Transverse colon (tissue), 4 donors: ENCODE measurements around the gene IGSF3. TPM values are rescaled to one million over a fixed set of nuclear protein-coding genes. Genes with fewer than 3 reads are reported as not detected.
A peak's percentile ranks its signal among the peaks of the same experiment; 100 is the strongest.

Source experiments
- DNase-seq: peaks from one replicate; pipeline ENCODE4 v3.0.0-alpha.2; 2019
- H3K27ac ChIP-seq, 4 donors: fragments of 200-600 bp; sonication (generic); 2 replicates each; pipeline ENCODE4 v1.5.1; 2016 to 2018; ENCODE audit warnings: inconsistent platforms in 4 of 4
- H3K27me3 ChIP-seq: fragments of 200-600 bp; sonication (generic); 2 replicates; pipeline ENCODE4 v1.5.1; 2017; ENCODE audit warnings: inconsistent platforms
- H3K36me3 ChIP-seq, 4 donors: fragments of 200-600 bp; sonication (generic); 2 replicates each; pipeline ENCODE4 v1.5.1; 2017 to 2019; ENCODE audit warnings: inconsistent platforms in 4 of 4
- H3K4me1 ChIP-seq, 4 donors: fragments of 200-600 bp; sonication (generic); 2 replicates each; pipeline ENCODE4 v1.5.1; 2017 to 2020; ENCODE audit warnings: inconsistent platforms in 4 of 4
- H3K4me3 ChIP-seq, 4 donors: fragments of 200-600 bp; sonication (generic); 1 replicate in 1 of 4; 2 replicates in 3 of 4; pipeline versions ENCODE4 v1.5.1 to v1.6.1; 2017 to 2019; ENCODE audit warnings: inconsistent platforms in 4 of 4
- H3K9me3 ChIP-seq, 2 donors: fragments of 200-600 bp; sonication (generic); 2 replicates each; pipeline ENCODE4 v1.5.1; 2017 to 2019; ENCODE audit warnings: inconsistent platforms in 2 of 2
- CTCF ChIP-seq, 5 experiments: fragments of 200-600 bp in 3 of 5; fragments of 450-650 bp in 2 of 5; sonication (generic) in 3 of 5; IDR thresholded peaks; 1 replicate in 2 of 5; 2 replicates in 3 of 5; pipeline ENCODE4 v1.5.1; 2016 to 2017; ENCODE audit warnings: antibody characterized with exemption in 5 of 5, inconsistent platforms in 3 of 5, mild to moderate bottlenecking in 2 of 5, moderate library complexity in 1 of 5
- EP300 ChIP-seq: sonication (generic); formaldehyde crosslinking; IDR thresholded peaks from one replicate; pipeline ENCODE4 v1.6.1; 2017; ENCODE audit warnings: antibody characterized with exemption, low read depth
- POLR2A ChIP-seq: fragments of 450-650 bp; IDR thresholded peaks from one replicate; pipeline ENCODE4 v1.6.1; 2016; ENCODE audit warnings: antibody characterized with exemption, mild to moderate bottlenecking, moderate library complexity
- POLR2AphosphoS5 ChIP-seq, 3 donors: sonication (generic); formaldehyde crosslinking; IDR thresholded peaks; one replicate each; pipeline ENCODE4 v1.6.1; 2016; ENCODE audit warnings: antibody characterized with exemption in 3 of 3
- WGBS, 2 donors: methylation state at CpG; one replicate each; pipeline ENCODE4 v1.1.5; 2018; ENCODE audit warnings: low coverage in 1 of 2; 5-methylcytosine and 5-hydroxymethylcytosine counted together
- in situ Hi-C, 4 donors: fragments of 200-750 bp; cut with MboI; loops; one replicate each; pipeline versions ENCODE4 v1.15.0 to v1.15.1; 2017; ENCODE audit warnings: low sequenced_read_pairs in 3 of 4, low pct_ligation_motif_present in 1 of 4, low pct_unique_long_range_greater_than_20kb in 1 of 4
- intact Hi-C: fragments of 100-400 bp; cut with DNase I; formaldehyde crosslinking; loops from one replicate; pipeline ENCODE4 v1.15.1; 2023; ENCODE audit warnings: low total_unique reads
- total RNA-seq, 4 donors: library from RNA; depleted of rRNA; stranded (reverse); fragments of >200 nt; gene quantifications; one replicate each; pipeline ENCODE4 v1.1.0, GENCODE V29; 2016

IGSF3 gene
- 10 to 100 TPM; 36.7 to 75.8 (median 56.9) TPM for total RNA-seq

- intact Hi-C loops, result no loop called here
- peak; percentile 85 for DNase-seq
- H3K4me3 ChIP-seq, result peak within 1 kb of the TSS; percentile 21 to 82 (median 72)
- no peak for TF ChIP-seq CTCF (IDR thresholded peaks at IDR 0.05)
- TF ChIP-seq EP300, result no peak
- peak; percentile 31 to 50 (median 36) for TF ChIP-seq POLR2AphosphoS5 (IDR thresholded peaks at IDR 0.05)
- TF ChIP-seq POLR2A, result peak; percentile 18
- no peaks in the 10 kb centered on the region for H3K9me3 ChIP-seq
- peaks cover 0 to 43% (median 28%) of the 10 kb centered on the region in 4 donors for H3K4me1 ChIP-seq
- H3K36me3 ChIP-seq, result no peaks in the 10 kb centered on the region
- peak within 1 kb of the TSS; percentile 17 to 76 (median 71) for H3K27ac ChIP-seq
- WGBS, 2 donors, result 4% methylated on average over 33 of the region's 58 CpGs; no CpG with 5 or more reads in 1 of the 2 donors
- H3K27me3 ChIP-seq, result peaks cover 6% of the 10 kb centered on the region
- in situ Hi-C loops, result no loop called here
Observed at GRCh38 chr1:116667575-116668105, at the start of gene IGSF3. IGSF3 (minus strand) TSS chr1:116667733; CDS start chr1:116666326, 1,407 bp downstream.

GRCh38 chr1:116717318-116717717, 49.8 kb upstream of the IGSF3 start:
- H3K36me3 ChIP-seq, result no peaks in the 10 kb centered on the region
- no peak for DNase-seq
- no peaks in the 10 kb centered on the region for H3K9me3 ChIP-seq
- peaks cover 0 to 5% (median 0%) of the 10 kb centered on the region in 4 donors for H3K4me1 ChIP-seq
- TF ChIP-seq POLR2A, result no peak
- no peak for TF ChIP-seq POLR2AphosphoS5 (IDR thresholded peaks at IDR 0.05)
- no peak for TF ChIP-seq EP300
- no peak for TF ChIP-seq CTCF (IDR thresholded peaks at IDR 0.05)
- 67 to 71% methylated on average over 2 to 3 of the region's 3 CpGs for WGBS, 2 donors
- no peak overlapping the region for H3K27ac ChIP-seq
- in situ Hi-C loops (no loop called here), intact Hi-C loops (no loop called here)
- no peaks in the 10 kb centered on the region for H3K27me3 ChIP-seq
- H3K4me3 ChIP-seq, result no peak overlapping the region

- Histone ChIP-seq H3K4me1 (no peaks in the 10 kb centered on the region), H3K27me3 (no peaks in the 10 kb centered on the region), H3K4me3 (no peak overlapping the region), H3K27ac (no peak overlapping the region), H3K36me3 (no peaks in the 10 kb centered on the region), H3K9me3 (no peaks in the 10 kb centered on the region)
- TF ChIP-seq EP300 (no peak), POLR2A (no peak), CTCF (IDR thresholded peaks at IDR 0.05) (no peak), POLR2AphosphoS5 (IDR thresholded peaks at IDR 0.05) (no peak)
- no peak for DNase-seq
- in situ Hi-C loops, result no loop called here
- 82 to 89% methylated on average over 3 of the region's 3 CpGs for WGBS, 2 donors
- intact Hi-C loops, result no loop called here
Observed at GRCh38 chr1:116716391-116716790, 48.9 kb upstream of the IGSF3 start.

- intact Hi-C loops (no loop called here), in situ Hi-C loops (no loop called here)
- DNase-seq, result no peak
- TF ChIP-seq POLR2A, result no peak
- no peak for TF ChIP-seq POLR2AphosphoS5 (IDR thresholded peaks at IDR 0.05)
- no peak for TF ChIP-seq CTCF (IDR thresholded peaks at IDR 0.05)
- Histone ChIP-seq H3K4me3 (no peak overlapping the region), H3K36me3 (no peaks in the 10 kb centered on the region), H3K27me3 (no peaks in the 10 kb centered on the region), H3K4me1 (no peaks in the 10 kb centered on the region), H3K27ac (no peak overlapping the region), H3K9me3 (no peaks in the 10 kb centered on the region)
- whole genome bisulfite sequencing, 2 donors, result 80 to 87% methylated on average over 1 to 3 of the region's 3 CpGs
Observed at GRCh38 chr1:116713474-116713873, 45.9 kb upstream of the IGSF3 start.
